SK-N-SH (cell line): ENCODE measurements around the gene PNMA1. TPM values are rescaled to one million over a fixed set of nuclear protein-coding genes. Genes with fewer than 3 reads are reported as not detected.
A peak's percentile ranks its signal among the peaks of the same experiment; 100 is the strongest.

Experiments
- CTCF ChIA-PET: fragments of 300-600, 350-600 bp; formaldehyde crosslinking; extraction: SDS; loops from one replicate; lab custom pipeline; 2021; lab: Yijun Ruan, JAX
- POLR2A ChIA-PET: fragments of 350-600 bp; sonication (Branson Sonifier 250); formaldehyde crosslinking; extraction: SDS; loops from one replicate; lab custom pipeline; 2020; ENCODE audit warnings: antibody characterized with exemption, inconsistent platforms; lab: Yijun Ruan, JAX
- DNase-seq: peaks from one replicate; pipeline ENCODE4 v3.0.0; 2012
- H2AFZ ChIP-seq: fragments of 200-600 bp; sonication (generic); 2 replicates; pipeline ENCODE4 v1.8.1; 2016; ENCODE audit warnings: antibody characterized with exemption, mild to moderate bottlenecking, low read depth
- H3F3A ChIP-seq: fragments of 200-600 bp; sonication (generic); replicated peaks from 2 replicates; pipeline ENCODE3; 2016; ENCODE audit warnings: antibody characterized with exemption, mild to moderate bottlenecking; ENCODE audit not compliant: insufficient read depth
- H3K27ac ChIP-seq, 2 experiments: fragments of 200-500 bp in 1 of 2; fragments of 200-600 bp in 1 of 2; sonication (Bioruptor generic) in 1 of 2; sonication (generic), shearing (Covaris generic) in 1 of 2; 2 replicates each; pipeline versions ENCODE4 v1.5.1 to v1.6.1; 2014 to 2016; ENCODE audit warnings: low read depth in 2 of 2, inconsistent platforms in 1 of 2, low read length in 1 of 2, mild to moderate bottlenecking in 1 of 2, mixed read lengths in 1 of 2
- H3K27me3 ChIP-seq: fragments of 200-600 bp; sonication (generic), shearing (Covaris generic); 2 replicates; pipeline ENCODE4 v1.6.1; 2016; ENCODE audit warnings: mixed run types; ENCODE audit not compliant: insufficient read depth
- H3K36me3 ChIP-seq, 2 experiments: fragments of 200-500 bp in 1 of 2; fragments of 200-600 bp in 1 of 2; sonication (Bioruptor generic) in 1 of 2; sonication (generic) in 1 of 2; replicated peaks in 1 of 2; 2 replicates each; pipeline versions ENCODE3 to v1.5.1; 2014 to 2016; ENCODE audit warnings: low read length in 1 of 2, mild to moderate bottlenecking in 1 of 2; ENCODE audit not compliant: insufficient read depth in 2 of 2, control insufficient read depth in 1 of 2
- H3K4me1 ChIP-seq, 2 experiments: fragments of 200-500 bp in 1 of 2; fragments of 200-600 bp in 1 of 2; sonication (Bioruptor generic) in 1 of 2; sonication (generic), shearing (Covaris generic) in 1 of 2; 2 replicates each; pipeline versions ENCODE4 v1.5.1 to v1.6.1; 2014 to 2016; ENCODE audit warnings: low read depth in 1 of 2, low read length in 1 of 2, mixed run types in 1 of 2; ENCODE audit not compliant: insufficient read depth in 2 of 2, control insufficient read depth in 1 of 2
- H3K4me2 ChIP-seq: fragments of 200-600 bp; sonication (generic), shearing (Covaris generic); 2 replicates; pipeline ENCODE4 v1.6.1; 2017; ENCODE audit warnings: mixed run types
- H3K4me3 ChIP-seq, 2 experiments: fragments of 200-500 bp in 1 of 2; fragments of 200-600 bp in 1 of 2; sonication (Bioruptor generic) in 1 of 2; sonication (generic), shearing (Covaris generic) in 1 of 2; 2 replicates each; pipeline versions ENCODE4 v1.5.1 to v1.8.1; 2014 to 2016; ENCODE audit warnings: low read depth in 2 of 2, inconsistent platforms in 1 of 2, low read length in 1 of 2, mild to moderate bottlenecking in 1 of 2, mixed read lengths in 1 of 2, moderate library complexity in 1 of 2
- H3K79me2 ChIP-seq: fragments of 200-600 bp; sonication (generic); 2 replicates; pipeline ENCODE4 v1.8.1; 2017; ENCODE audit warnings: mild to moderate bottlenecking; ENCODE audit not compliant: insufficient read depth
- H3K9ac ChIP-seq: fragments of 200-600 bp; sonication (generic); 2 replicates; pipeline ENCODE4 v1.6.1; 2017; ENCODE audit warnings: mixed run types
- H3K9me2 ChIP-seq: fragments of 200-600 bp; sonication (generic); 2 replicates; pipeline ENCODE4 v1.6.1; 2017; ENCODE audit warnings: mixed run types
- H3K9me3 ChIP-seq: fragments of 200-600 bp; sonication (generic); 2 replicates; pipeline ENCODE4 v1.6.1; 2017; ENCODE audit warnings: mixed run types, mild to moderate bottlenecking, moderate library complexity
- H4K20me1 ChIP-seq: fragments of 200-600 bp; sonication (generic); 2 replicates; pipeline ENCODE4 v1.6.1; 2017; ENCODE audit warnings: mild to moderate bottlenecking, mixed run types; ENCODE audit not compliant: insufficient read depth
- FOXJ3 ChIP-seq: sonication (generic); formaldehyde crosslinking; IDR thresholded peaks from 2 replicates; pipeline ENCODE4 v1.5.1; 2020; ENCODE audit warnings: mild to moderate bottlenecking, missing genetic modification reagents
- GATA2 ChIP-seq: sonication (generic); formaldehyde crosslinking; IDR thresholded peaks from 2 replicates; pipeline ENCODE4 v1.5.0; 2020; ENCODE audit warnings: mild to moderate bottlenecking, missing genetic modification reagents
- MXI1 ChIP-seq: IDR thresholded peaks from 2 replicates; pipeline ENCODE4 v1.6.1; 2012; ENCODE audit warnings: mild to moderate bottlenecking, low read depth, low read length, improper control_type of control experiment
- RCOR1 ChIP-seq: fragments of 150-350 bp; IDR thresholded peaks from 2 replicates; pipeline ENCODE4 v1.6.1; 2017; ENCODE audit warnings: antibody characterized with exemption, low read length
- RFX5 ChIP-seq: IDR thresholded peaks from 2 replicates; pipeline ENCODE4 v1.6.1; 2012; ENCODE audit warnings: mild to moderate bottlenecking, improper control_type of control experiment, low read length
- RXRA ChIP-seq: IDR thresholded peaks from 2 replicates; pipeline ENCODE4 v1.4.0; 2012; ENCODE audit warnings: low read depth, mild to moderate bottlenecking, borderline replicate concordance
- TCF12 ChIP-seq: IDR thresholded peaks from 2 replicates; pipeline ENCODE4 v1.4.0; 2012
- TEAD4 ChIP-seq: IDR thresholded peaks from 2 replicates; pipeline ENCODE4 v1.4.0; 2012; ENCODE audit warnings: mild to moderate bottlenecking, borderline replicate concordance; ENCODE audit not compliant: insufficient read depth
- YY1 ChIP-seq: IDR thresholded peaks from 2 replicates; pipeline ENCODE4 v1.4.0; 2012; ENCODE audit warnings: low read depth, mild to moderate bottlenecking
- WGBS: methylation state at CpG from one replicate; pipeline ENCODE4 v1.1.6; 2017; ENCODE audit warnings: low lambda C conversion rate; 5-methylcytosine and 5-hydroxymethylcytosine counted together
- polyA plus RNA-seq, 3 experiments: library from polyadenylated mRNA; depleted of rRNA; stranded (reverse); fragments of >200 nt; gene quantifications; 2 replicates each; pipeline ENCODE4 v1.2.3, GENCODE V29; 2012
- TF ChIP-seq, protein P1 (sequence below): IDR thresholded peaks from 2 replicates; pipeline ENCODE4; 2012

Gene PNMA1
- polyA plus RNA-seq, 1 of the 3 experiments (the other 2 are of a cell fraction): 31.5 TPM

DNA sequence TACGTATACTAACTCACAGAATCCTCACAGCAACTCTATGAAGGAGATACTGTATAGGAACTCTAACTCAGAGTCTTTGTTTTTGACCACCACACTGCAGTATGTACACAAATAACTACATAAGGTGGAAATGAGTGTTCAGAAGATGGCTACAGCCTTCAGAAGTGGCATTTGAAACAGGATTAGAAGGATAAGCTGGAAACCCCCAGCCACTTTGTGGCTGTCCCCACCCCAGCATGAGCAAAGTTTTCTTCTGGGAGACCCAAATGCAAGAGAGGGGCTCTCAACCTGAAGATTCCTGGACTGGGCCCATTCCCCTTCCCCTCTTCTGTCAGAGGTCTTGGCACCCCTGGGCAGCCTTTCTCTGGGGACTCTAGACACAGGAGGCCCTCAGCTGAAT lies 43.2 kb upstream of the PNMA1 start:
- H3K9me3 ChIP-seq: no peaks in the 10 kb centered on the region
- peaks cover 70% of the 10 kb centered on the region for H4K20me1 ChIP-seq
- DNase-seq: no peak
- peak overlapping the region; percentile 23 to 31; a peak in 1 of 4 replicates for H3K27ac ChIP-seq
- ChIA-PET POLR2A (no interaction called here), CTCF (interaction anchor here (0.9 to 9.6 kb wide), 14 partner anchors 8 to 76 kb away, joined by 3 to 95 read pairs (median 12); no protein-coding TSS in a partner anchor)
- peak overlapping the region; percentile 98 for H3K4me2 ChIP-seq
- no peaks in the 10 kb centered on the region for H3K27me3 ChIP-seq
- no peak for TF ChIP-seq MXI1
- TF ChIP-seq, protein P1, sequence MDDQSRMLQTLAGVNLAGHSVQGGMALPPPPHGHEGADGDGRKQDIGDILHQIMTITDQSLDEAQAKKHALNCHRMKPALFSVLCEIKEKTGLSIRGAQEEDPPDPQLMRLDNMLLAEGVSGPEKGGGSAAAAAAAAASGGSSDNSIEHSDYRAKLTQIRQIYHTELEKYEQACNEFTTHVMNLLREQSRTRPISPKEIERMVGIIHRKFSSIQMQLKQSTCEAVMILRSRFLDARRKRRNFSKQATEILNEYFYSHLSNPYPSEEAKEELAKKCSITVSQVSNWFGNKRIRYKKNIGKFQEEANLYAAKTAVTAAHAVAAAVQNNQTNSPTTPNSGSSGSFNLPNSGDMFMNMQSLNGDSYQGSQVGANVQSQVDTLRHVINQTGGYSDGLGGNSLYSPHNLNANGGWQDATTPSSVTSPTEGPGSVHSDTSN: no peak
- TF ChIP-seq RFX5: no peak
- no peak for TF ChIP-seq YY1
- TF ChIP-seq RCOR1: no peak
- TF ChIP-seq FOXJ3 (CRISPR knock-in tag): no peak
- no peak overlapping the region for H2AFZ ChIP-seq
- no peak overlapping the region for H3K9ac ChIP-seq
- H3K4me3 ChIP-seq: no peak overlapping the region
- peaks cover 69 to 82% of the 10 kb centered on the region in 2 experiments for H3K4me1 ChIP-seq
- WGBS: 95% methylated on average over 1 of the region's 1 CpG
- peaks cover 86% of the 10 kb centered on the region for H3K79me2 ChIP-seq
- H3K9me2 ChIP-seq: no peaks in the 10 kb centered on the region
- peaks cover 32% of the 10 kb centered on the region for H3F3A ChIP-seq
- H3K36me3 ChIP-seq: no peaks in the 10 kb centered on the region

DNA sequence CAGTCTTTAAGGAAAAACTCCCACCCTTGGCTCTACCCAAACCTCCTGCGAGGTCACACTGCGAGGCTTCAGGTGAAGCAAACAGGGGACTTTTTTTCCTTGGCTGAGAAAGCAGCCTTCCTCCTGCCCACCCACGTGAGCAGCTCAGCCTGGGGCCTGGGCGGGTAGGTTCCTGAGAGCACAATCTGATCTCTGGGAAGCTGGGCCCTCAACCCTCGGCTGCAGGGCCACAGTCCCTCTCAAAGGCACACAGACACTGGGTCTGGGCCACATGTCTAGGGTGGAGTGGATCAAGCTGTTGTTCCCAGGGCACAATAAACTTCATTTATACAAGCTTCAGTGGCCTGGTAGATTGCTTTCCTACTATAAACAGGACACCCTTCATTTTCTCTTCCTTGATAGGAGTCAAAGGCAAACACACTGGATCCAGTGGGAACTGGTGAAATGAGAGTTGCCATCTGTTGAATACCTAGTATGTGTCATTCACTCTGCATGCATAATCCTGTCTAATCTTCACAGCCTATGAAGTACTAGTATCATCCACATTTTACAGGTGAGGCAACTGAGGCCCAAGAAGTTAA lies 41.3 kb upstream of the PNMA1 start:
- Histone ChIP-seq H3K9me3 (no peaks in the 10 kb centered on the region), H3K27me3 (no peaks in the 10 kb centered on the region), H3K36me3 (no peaks in the 10 kb centered on the region), H3K9me2 (no peaks in the 10 kb centered on the region), H3K79me2 (peaks cover 86% of the 10 kb centered on the region), H4K20me1 (peaks cover 86% of the 10 kb centered on the region), H3K9ac (no peak overlapping the region), H3K4me1 (peaks cover 62 to 71% of the 10 kb centered on the region in 2 experiments), H3K4me2 (peak overlapping the region; percentile 55; the same call in 1 of the 2 replicates), H3K27ac (0 out of 4 replicates have a peak overlapping the region, but pooled peaks of 1 of the 2 experiments have one; percentile 23), H2AFZ (no peak overlapping the region), H3F3A (peaks cover 16% of the 10 kb centered on the region)
- CTCF ChIA-PET: interaction anchor here (1.0 to 9.6 kb wide), 5 partner anchors 8 to 72 kb away, joined by 3 to 95 read pairs (median 3); no protein-coding TSS in a partner anchor
- DNase-seq: no peak
- POLR2A ChIA-PET: no interaction called here
- TF ChIP-seq RXRA: no peak
- TF ChIP-seq, all 33 proteins: peak for 0
- no peak overlapping the region for H3K4me3 ChIP-seq
- WGBS: 81% methylated on average over 5 of the region's 5 CpGs

DNA sequence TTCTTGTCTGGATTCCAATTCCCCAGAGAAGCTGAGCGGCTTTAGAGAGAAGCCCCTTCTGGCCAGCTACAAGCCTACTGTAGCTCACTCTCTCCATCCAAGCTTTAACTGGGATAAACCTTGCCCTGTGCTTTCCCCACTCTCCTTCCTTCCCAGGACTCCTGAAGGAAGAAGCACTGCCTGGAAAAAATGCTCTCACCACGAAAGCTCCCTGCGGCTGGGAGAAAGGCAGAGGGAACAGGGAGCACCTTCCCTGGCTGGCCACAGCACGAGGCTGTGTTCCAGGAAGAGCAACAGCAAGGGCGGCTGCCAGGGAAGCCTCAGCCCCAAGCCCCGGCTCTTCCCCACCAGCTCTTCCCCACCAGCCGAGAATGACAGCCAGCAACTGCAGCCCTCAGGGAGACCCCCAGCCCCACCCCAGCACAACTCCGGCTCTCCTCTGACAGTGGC lies 40.8 kb upstream of the PNMA1 start:
- Histone ChIP-seq H3K36me3 (no peaks in the 10 kb centered on the region), H2AFZ (no peak overlapping the region), H4K20me1 (peaks cover 92% of the 10 kb centered on the region), H3K79me2 (peaks cover 92% of the 10 kb centered on the region), H3K4me3 (no peak overlapping the region), H3F3A (peaks cover 13% of the 10 kb centered on the region), H3K27ac (no peak overlapping the region; a peak in 1 of 4 replicates), H3K9me2 (no peaks in the 10 kb centered on the region), H3K27me3 (no peaks in the 10 kb centered on the region), H3K4me2 (no peak overlapping the region), H3K4me1 (peaks cover 61 to 73% of the 10 kb centered on the region in 2 experiments), H3K9me3 (no peaks in the 10 kb centered on the region), H3K9ac (no peak overlapping the region)
- ChIA-PET POLR2A (no interaction called here), CTCF (interaction anchor here (0.6 to 9.6 kb wide), 9 partner anchors 17 to 288 kb away, joined by 3 to 95 read pairs (median 3); no protein-coding TSS in a partner anchor)
- TF ChIP-seq TEAD4 (no peak), TCF12 (no peak), GATA2 (CRISPR knock-in tag) (no peak)
- peak; percentile 37 for DNase-seq
- WGBS: 88% methylated on average over 6 of the region's 8 CpGs
